HL-60 (cell line): ENCODE data around the gene TEKT3.

Experiments
- DNase-seq, 2 experiments: peaks; one replicate each; pipeline ENCODE4 v3.0.0-alpha.2; 2010 to 2020; ENCODE audit warnings: low read depth in 1 of 2, low spot score in 1 of 2
- H3K27ac ChIP-seq: fragments of 250-450 bp; sonication (Bioruptor Pico); replicated peaks from 2 replicates; pipeline ENCODE4 v1.5.1; 2020; ENCODE audit warnings: mild to moderate bottlenecking, moderate library complexity
- H3K27me3 ChIP-seq: fragments of 250-450 bp; sonication (Bioruptor Pico); 2 replicates; pipeline ENCODE4 v1.5.1; 2021; ENCODE audit warnings: mild to moderate bottlenecking, moderate library complexity; ENCODE audit not compliant: insufficient read depth, poor library complexity, severe bottlenecking
- H3K4me3 ChIP-seq: replicated peaks from 2 replicates; pipeline ENCODE4 v1.5.1; 2011; ENCODE audit warnings: mild to moderate bottlenecking, control low read depth, low read length; ENCODE audit not compliant: insufficient read depth
- CTCF ChIP-seq: IDR thresholded peaks from one replicate; pipeline ENCODE4 v1.5.1; 2011; ENCODE audit warnings: low read length, control low read depth, inconsistent platforms; ENCODE audit not compliant: insufficient read depth
- GABPA ChIP-seq: IDR thresholded peaks from 2 replicates; pipeline ENCODE4 v1.6.1; 2012; ENCODE audit warnings: low read depth
- POLR2AphosphoS5 ChIP-seq: IDR thresholded peaks from 2 replicates; pipeline ENCODE4 v1.6.1; 2012; ENCODE audit warnings: low read depth
- REST ChIP-seq: IDR thresholded peaks from 2 replicates; pipeline ENCODE4 v1.6.1; 2012; ENCODE audit warnings: low read depth; ENCODE audit not compliant: insufficient replicate concordance
- SPI1 ChIP-seq: IDR thresholded peaks from 2 replicates; pipeline ENCODE4 v1.6.1; 2012; ENCODE audit warnings: low read depth, mild to moderate bottlenecking, borderline replicate concordance

TEKT3 gene

GRCh38 chr17:15281909-15282308 lies 59.5 kb downstream of the TEKT3 start:
- no peak for DNase-seq
- H3K27me3 ChIP-seq: no peaks in the 10 kb centered on the region
- H3K4me3 ChIP-seq: no peak overlapping the region
- TF ChIP-seq REST: no peak
- TF ChIP-seq GABPA: no peak
- TF ChIP-seq POLR2AphosphoS5: no peak
- no peak for TF ChIP-seq CTCF
- TF ChIP-seq SPI1: no peak
- no peak overlapping the region for H3K27ac ChIP-seq

GRCh38 chr17:15278924-15279477 lies 62.4 kb downstream of the TEKT3 start:
- no peak for DNase-seq
- Histone ChIP-seq H3K27ac (no peak overlapping the region), H3K4me3 (no peak overlapping the region), H3K27me3 (no peaks in the 10 kb centered on the region)
- TF ChIP-seq CTCF (no peak), POLR2AphosphoS5 (no peak), SPI1 (no peak), GABPA (no peak), REST (no peak)

- Histone ChIP-seq H3K27ac (no peak overlapping the region), H3K4me3 (no peak overlapping the region), H3K27me3 (no peaks in the 10 kb centered on the region)
- no peak for DNase-seq
- TF ChIP-seq REST: no peak
- no peak for TF ChIP-seq GABPA
- TF ChIP-seq CTCF: no peak
- no peak for TF ChIP-seq SPI1
Measured at GRCh38 chr17:15278380-15278779, 63.0 kb downstream of the TEKT3 start.
